GM15510 (cell line): ENCODE results near the gene OR51A7.
"Not testable (repeated sequence)": the region's sequence is repeated elsewhere in the genome, so short reads cannot be mapped to it uniquely, and the experiment has no call there.

Experiments used
- POLR2A ChIP-seq: IDR thresholded peaks from 3 replicates; pipeline ENCODE4 v1.6.1; 2011; ENCODE audit warnings: borderline replicate concordance; ENCODE audit not compliant: insufficient read length; ENCODE audit errors: extremely low read depth

The OR51A7 gene

GRCh38 chr11:4922304-4922703, 18.7 kb downstream of the OR51A7 start:
- TF ChIP-seq POLR2A = no peak

DNA sequence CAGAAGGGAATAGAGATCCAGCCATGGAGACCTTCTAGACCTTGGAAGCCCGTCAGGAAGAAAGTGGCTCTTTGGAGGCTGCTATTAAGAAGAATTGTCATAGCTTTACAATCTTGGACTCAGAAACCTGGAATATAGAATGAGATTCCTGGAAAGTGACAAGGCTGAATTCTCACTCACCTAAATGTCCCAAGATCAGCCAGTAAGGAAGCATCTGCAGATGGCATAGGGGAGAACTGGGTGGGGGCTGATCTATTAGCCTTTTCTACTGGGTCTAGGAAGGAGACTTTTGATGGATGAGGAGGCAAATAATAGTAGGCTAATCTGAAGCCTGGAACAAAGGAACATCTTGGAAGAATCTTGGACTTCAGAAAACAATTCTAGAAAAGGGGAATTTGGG, 20.7 kb downstream of the OR51A7 start, which contains the start of gene OR51G1:
Gene OR51G1, minus strand, starts transcription at position 101 of the 400 bp plus-strand sequence. Its CDS starts 0 bp downstream, at position 101.
- TF ChIP-seq POLR2A = no peak

GRCh38 chr11:4926608-4927007, 23.0 kb downstream of the OR51A7 start:
- no peak for TF ChIP-seq POLR2A

DNA sequence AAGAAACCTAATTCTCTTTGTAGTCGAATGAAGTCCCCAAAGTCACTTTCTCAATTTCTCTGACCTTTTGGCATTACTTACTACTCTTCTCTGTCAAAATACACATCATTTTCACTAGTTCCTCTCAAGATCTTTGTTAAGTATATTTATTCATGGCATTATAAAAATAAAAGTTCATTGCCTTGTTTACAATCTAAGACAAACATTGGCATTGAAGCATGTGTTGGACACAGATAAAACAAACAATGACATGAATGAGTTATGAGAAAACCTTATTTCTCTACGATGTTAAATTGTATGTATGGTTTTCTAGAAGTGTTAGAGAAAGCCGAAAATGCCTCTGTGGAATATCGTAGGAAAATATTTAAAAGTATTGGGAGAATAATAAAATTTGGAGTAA, 29.2 kb downstream of the OR51A7 start:
- TF ChIP-seq POLR2A = no peak

DNA sequence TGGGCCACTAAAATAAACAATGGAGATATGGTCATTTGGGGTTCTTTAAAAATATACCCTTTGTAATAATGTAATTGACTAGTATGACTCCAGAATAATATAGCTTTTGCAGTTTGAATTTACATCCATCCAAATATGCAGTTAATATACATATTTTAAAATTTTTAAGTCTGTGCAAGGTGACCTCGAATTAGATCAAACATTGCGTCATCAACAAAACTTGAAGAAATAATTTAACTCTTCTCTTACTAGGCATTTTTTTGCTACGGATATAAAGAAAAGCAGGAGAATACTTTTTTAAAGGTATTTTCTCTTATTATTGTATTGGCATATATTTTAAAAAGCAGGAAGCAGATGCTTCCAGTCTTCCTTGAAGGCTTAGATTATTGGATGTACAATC, 33.2 kb downstream of the OR51A7 start:
- TF ChIP-seq POLR2A = no peak

DNA sequence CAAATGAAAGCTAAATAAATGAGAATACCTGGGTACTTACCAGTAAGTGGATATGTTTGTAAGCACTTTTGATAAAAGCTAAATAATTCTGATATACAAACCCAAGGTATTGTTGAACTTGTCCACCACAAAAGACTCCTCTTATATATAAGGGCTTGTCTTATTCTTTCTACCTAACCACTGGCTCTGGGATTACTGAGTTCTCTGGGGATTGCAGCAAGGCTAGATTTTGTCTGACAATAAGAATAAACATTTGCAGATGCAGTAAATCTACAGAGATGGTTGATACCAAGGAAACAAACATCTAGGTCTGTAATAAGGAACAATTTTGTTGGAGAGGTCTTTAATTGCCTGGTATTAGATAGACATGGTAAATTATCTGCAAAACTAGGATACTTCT, 43.9 kb downstream of the OR51A7 start, which contains the start of gene OR51A4:
Gene OR51A4, minus strand, starts transcription at position 101 of the 400 bp plus-strand sequence. CDS start 505 bp downstream, outside the sequence.
- TF ChIP-seq POLR2A = no peak

DNA sequence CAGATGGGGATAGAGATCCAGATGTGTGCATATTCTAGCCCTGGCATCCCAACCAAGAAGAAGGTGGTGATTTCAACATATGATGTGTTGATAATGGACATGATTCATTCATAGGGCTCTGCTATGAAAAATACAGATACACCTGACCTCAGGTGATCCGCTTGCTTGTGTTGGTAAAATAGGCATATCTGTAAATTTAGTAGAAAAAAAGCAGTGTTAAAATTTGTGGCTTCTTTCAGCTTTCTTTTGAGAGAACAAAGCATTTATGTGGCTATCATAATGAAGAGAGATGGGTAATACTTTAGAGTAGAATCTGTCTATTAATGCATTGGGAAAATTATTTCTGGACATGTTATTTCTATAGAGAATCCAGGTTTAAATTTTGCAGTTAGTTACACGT, 52.0 kb downstream of the OR51A7 start, which contains the start of gene OR51A2:
Gene OR51A2, minus strand, starts transcription at position 101 of the 400 bp plus-strand sequence. Its CDS starts 0 bp downstream, at position 101.
- not testable (repeated sequence) for TF ChIP-seq POLR2A

GRCh38 chr11:4957396-4957795, 53.8 kb downstream of the OR51A7 start:
- no peak for TF ChIP-seq POLR2A
